IPS-20b (cell line): ENCODE measurements around the gene RNF41.

Source experiments
- H3K27ac ChIP-seq: one replicate; pipeline ENCODE4 v1.5.1; 2013; ENCODE audit warnings: low read length
- H3K27me3 ChIP-seq: 2 replicates; pipeline ENCODE4 v1.6.1; 2013; ENCODE audit warnings: mild to moderate bottlenecking, low read length, inconsistent platforms; ENCODE audit not compliant: insufficient read depth
- H3K36me3 ChIP-seq: 2 replicates; pipeline ENCODE4 v1.6.1; 2013; ENCODE audit warnings: low read depth, mild to moderate bottlenecking, inconsistent platforms, low read length, moderate library complexity; ENCODE audit not compliant: insufficient read depth
- H3K4me1 ChIP-seq: 2 replicates; pipeline ENCODE4 v1.6.1; 2013; ENCODE audit warnings: mild to moderate bottlenecking, control low read depth, inconsistent platforms, low read length, moderate library complexity; ENCODE audit not compliant: insufficient read depth
- H3K4me3 ChIP-seq: 2 replicates; pipeline ENCODE4 v1.5.1; 2013; ENCODE audit warnings: mild to moderate bottlenecking, low read length, inconsistent platforms
- H3K9ac ChIP-seq: 2 replicates; pipeline ENCODE4 v1.6.1; 2013; ENCODE audit warnings: low read depth, mild to moderate bottlenecking, inconsistent platforms, low read length, moderate library complexity
- H3K9me3 ChIP-seq: 2 replicates; pipeline ENCODE4 v1.6.1; 2013; ENCODE audit warnings: mild to moderate bottlenecking, low read depth, low read length, inconsistent platforms; ENCODE audit not compliant: insufficient read depth

The RNF41 gene

GRCh38 chr12:56242986-56243385 lies 21.3 kb upstream of the RNF41 start:
- Histone ChIP-seq H3K27me3 (no peaks in the 10 kb centered on the region), H3K36me3 (peaks cover 82% of the 10 kb centered on the region), H3K9ac (no peak overlapping the region), H3K4me3 (no peak overlapping the region), H3K4me1 (no peaks in the 10 kb centered on the region), H3K27ac (no peak overlapping the region), H3K9me3 (no peaks in the 10 kb centered on the region)

GRCh38 chr12:56241424-56242303 lies 19.9 kb upstream of the RNF41 start:
- Histone ChIP-seq H3K27ac (no peak overlapping the region), H3K9ac (no peak overlapping the region), H3K4me3 (no peak overlapping the region), H3K36me3 (peaks cover 70% of the 10 kb centered on the region), H3K9me3 (no peaks in the 10 kb centered on the region), H3K4me1 (no peaks in the 10 kb centered on the region), H3K27me3 (no peaks in the 10 kb centered on the region)

DNA sequence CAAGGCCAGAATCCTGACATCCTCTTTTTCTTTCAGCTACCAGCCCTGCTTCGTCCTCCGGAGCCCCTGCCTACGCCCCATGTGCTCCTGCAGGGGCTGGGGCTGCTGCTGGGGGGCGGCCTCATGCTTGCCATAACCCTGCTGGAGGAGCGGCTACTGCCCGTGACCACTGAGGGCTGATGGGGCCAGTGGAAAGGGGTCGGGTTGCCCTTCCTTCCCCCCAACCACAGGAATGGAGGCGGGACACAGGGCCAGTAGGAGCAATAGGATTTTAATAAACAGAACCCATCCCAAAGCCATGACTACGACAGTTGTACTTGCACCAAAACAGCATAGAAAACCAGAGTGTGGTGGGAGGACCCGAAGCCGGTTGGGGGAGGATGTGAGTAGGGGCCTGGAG lies 15.8 kb upstream of the RNF41 start:
- Histone ChIP-seq H3K9ac (no peak overlapping the region), H3K27me3 (no peaks in the 10 kb centered on the region), H3K4me3 (no peak overlapping the region), H3K9me3 (no peaks in the 10 kb centered on the region), H3K36me3 (peaks cover 38% of the 10 kb centered on the region), H3K27ac (no peak overlapping the region), H3K4me1 (no peaks in the 10 kb centered on the region)

- H3K9me3 ChIP-seq = no peaks in the 10 kb centered on the region
- H3K36me3 ChIP-seq = peaks cover 33% of the 10 kb centered on the region
- H3K27ac ChIP-seq = no peak overlapping the region
- H3K27me3 ChIP-seq = no peaks in the 10 kb centered on the region
- no peak overlapping the region for H3K9ac ChIP-seq
- no peaks in the 10 kb centered on the region for H3K4me1 ChIP-seq
- H3K4me3 ChIP-seq = no peak overlapping the region
Measured at GRCh38 chr12:56236985-56237384, 15.3 kb upstream of the RNF41 start.

DNA sequence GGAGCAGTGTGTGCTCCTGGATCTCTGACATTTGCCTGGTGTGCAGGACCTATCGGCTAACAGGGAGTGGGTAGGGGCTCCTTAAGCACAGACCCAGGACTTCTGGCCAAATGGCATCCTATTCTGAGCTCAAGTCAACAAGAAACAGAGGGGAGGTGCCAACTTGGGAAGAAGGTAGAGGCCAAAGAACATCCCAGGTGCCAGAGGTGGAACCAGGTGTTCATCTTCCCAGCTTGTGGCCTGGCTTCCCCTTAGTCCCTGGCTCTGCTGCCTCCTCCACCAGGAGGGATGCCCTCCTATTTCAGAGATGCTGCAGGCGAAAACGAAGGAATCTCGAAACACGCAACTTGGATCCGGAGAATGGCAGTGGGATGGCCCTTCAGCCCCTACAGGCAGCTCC lies 14.4 kb upstream of the RNF41 start:
- H3K36me3 ChIP-seq = peaks cover 24% of the 10 kb centered on the region
- no peaks in the 10 kb centered on the region for H3K9me3 ChIP-seq
- H3K4me1 ChIP-seq = no peaks in the 10 kb centered on the region
- no peaks in the 10 kb centered on the region for H3K27me3 ChIP-seq
- H3K4me3 ChIP-seq = no peak overlapping the region
- no peak overlapping the region for H3K9ac ChIP-seq
- H3K27ac ChIP-seq = no peak overlapping the region

DNA sequence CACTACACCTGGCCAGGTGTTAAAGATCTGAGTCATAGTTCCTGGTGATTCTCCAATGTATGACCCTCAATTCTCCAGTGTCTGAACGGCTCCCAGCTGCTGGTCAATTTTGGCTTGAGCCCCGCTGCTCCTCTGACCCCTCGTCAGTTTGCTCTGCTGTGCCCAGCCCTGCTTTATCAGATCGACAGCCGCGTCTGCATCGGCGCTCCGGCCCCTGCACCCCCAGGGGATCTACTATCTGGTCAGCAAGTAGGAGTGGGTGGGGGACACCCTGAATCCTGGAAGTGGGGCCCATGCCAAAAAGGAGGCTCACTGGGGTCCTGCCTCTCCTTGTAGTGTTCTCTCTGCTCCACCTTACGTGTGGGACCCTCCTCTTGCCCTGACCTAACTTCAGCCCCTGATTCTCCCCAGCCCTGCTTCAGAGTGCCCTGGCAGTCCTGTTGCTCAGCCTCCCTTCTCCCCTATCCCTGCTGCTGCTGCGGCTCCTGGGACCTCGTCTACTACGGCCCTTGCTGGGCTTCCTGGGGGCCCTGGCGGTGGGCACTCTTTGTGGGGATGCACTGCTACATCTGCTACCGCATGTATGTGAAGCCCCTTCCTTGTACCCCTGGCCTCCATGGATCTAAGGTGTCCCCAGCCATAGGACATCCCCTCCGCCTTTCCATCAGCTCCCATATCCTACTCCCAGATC lies 13.2 kb upstream of the RNF41 start:
- no peak overlapping the region for H3K9ac ChIP-seq
- H3K36me3 ChIP-seq = peaks cover 12% of the 10 kb centered on the region; the same call in 1 of the 2 replicates
- no peaks in the 10 kb centered on the region for H3K9me3 ChIP-seq
- H3K4me1 ChIP-seq = no peaks in the 10 kb centered on the region; the same call in 1 of the 2 replicates
- H3K27ac ChIP-seq = no peak overlapping the region
- no peaks in the 10 kb centered on the region for H3K27me3 ChIP-seq
- H3K4me3 ChIP-seq = no peak overlapping the region

DNA sequence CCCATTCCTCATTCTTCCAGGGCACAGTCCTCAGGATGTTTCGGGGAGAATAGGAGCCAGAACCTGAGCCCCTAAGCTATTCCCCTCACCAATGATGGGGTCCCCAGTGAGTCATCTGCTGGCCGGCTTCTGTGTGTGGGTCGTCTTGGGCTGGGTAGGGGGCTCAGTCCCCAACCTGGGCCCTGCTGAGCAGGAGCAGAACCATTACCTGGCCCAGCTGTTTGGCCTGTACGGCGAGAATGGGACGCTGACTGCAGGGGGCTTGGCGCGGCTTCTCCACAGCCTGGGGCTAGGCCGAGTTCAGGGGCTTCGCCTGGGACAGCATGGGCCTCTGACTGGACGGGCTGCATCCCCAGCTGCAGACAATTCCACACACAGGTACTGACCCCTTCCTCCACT lies 9.5 kb upstream of the RNF41 start:
- Histone ChIP-seq H3K27me3 (no peaks in the 10 kb centered on the region), H3K36me3 (peaks cover 7% of the 10 kb centered on the region; the same call in 1 of the 2 replicates), H3K9me3 (no peaks in the 10 kb centered on the region), H3K4me1 (no peaks in the 10 kb centered on the region; the same call in 1 of the 2 replicates), H3K9ac (no peak overlapping the region), H3K27ac (no peak overlapping the region), H3K4me3 (no peak overlapping the region)

DNA sequence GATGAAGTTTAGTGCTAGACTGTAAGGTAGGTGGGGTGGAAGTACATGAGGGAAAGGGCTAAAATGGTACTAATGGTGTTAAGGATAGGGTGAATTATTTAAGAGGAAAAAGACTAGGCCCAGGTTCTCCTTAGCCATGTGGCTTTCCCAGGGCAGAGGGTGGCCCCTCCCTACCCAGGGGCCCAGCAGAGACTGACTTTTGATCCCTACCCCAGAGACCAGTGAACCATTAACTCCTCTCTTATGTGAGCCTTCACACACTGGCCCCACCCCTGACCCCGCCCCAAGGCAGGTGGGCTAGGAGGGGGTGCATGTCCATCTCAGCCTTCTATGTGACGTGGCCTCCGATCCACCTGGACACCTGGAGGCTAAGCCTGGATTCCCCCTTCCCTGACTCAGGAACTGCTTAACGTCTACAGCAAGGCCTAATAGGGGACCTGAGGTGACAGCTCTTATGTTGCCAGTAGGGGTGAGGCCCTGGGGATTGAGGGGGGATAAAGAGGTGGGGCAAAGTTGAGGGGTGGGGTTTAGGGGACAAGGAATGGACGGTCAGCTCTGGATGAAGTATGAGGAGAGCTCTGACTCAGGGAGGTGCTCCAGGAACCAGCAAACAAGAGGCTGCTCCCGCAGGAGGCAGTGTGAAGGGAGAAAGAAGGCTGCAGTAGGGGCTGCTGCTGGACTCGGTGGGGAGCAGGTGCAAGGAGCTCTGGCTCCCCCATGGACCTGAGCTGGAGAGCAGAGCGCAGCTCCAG lies 8.9 kb upstream of the RNF41 start:
- Histone ChIP-seq H3K4me1 (no peaks in the 10 kb centered on the region; the same call in 1 of the 2 replicates), H3K27ac (no peak overlapping the region), H3K9ac (no peak overlapping the region), H3K9me3 (no peaks in the 10 kb centered on the region), H3K4me3 (no peak overlapping the region), H3K27me3 (no peaks in the 10 kb centered on the region), H3K36me3 (peaks cover 8% of the 10 kb centered on the region; the same call in 1 of the 2 replicates)

DNA sequence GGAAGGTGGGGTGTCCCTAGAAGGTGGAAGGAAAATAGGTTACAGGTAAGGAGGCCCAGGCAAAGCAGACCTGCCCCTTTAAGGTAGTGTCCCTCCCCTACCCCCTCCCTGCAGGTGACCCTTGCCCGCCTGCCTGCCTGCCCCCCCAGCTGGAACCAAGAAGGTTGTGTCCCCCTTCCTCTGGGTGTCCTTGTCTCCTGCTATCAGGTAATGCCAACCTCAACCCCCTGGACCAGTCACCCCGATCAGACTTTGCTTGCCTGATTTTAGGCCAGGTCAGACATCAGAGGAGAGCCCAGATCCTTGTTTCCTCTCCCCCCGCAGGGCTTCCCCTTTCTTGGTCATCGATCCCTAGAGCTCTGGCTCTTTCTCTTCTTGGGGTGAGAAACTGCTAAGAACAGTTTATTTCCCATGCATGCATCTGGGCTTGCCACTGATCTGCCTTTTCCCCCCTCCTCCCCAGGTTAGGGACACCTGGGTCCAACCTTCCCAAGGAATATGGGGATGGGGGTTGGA lies 8.3 kb upstream of the RNF41 start, which contains the start of gene SLC39A5:
TSS of gene SLC39A5 (plus strand) at position 136 of the 516 bp plus-strand sequence. CDS start 1,224 bp downstream, outside the sequence.
- peaks cover 10% of the 10 kb centered on the region; the same call in 1 of the 2 replicates for H3K36me3 ChIP-seq
- H3K27ac ChIP-seq = no peak within 1 kb of the TSS
- H3K4me3 ChIP-seq = no peak within 1 kb of the TSS
- no peak within 1 kb of the TSS for H3K9ac ChIP-seq
- H3K27me3 ChIP-seq = no peaks in the 10 kb centered on the region
- H3K9me3 ChIP-seq = no peaks in the 10 kb centered on the region
- no peaks in the 10 kb centered on the region; the same call in 1 of the 2 replicates for H3K4me1 ChIP-seq

GRCh38 chr12:56229082-56229481 lies 7.4 kb upstream of the RNF41 start:
- Histone ChIP-seq H3K36me3 (peaks cover 10% of the 10 kb centered on the region; the same call in 1 of the 2 replicates), H3K9me3 (no peaks in the 10 kb centered on the region), H3K4me3 (no peak overlapping the region), H3K27me3 (no peaks in the 10 kb centered on the region), H3K27ac (no peak overlapping the region), H3K4me1 (no peaks in the 10 kb centered on the region; the same call in 1 of the 2 replicates), H3K9ac (no peak overlapping the region)

DNA sequence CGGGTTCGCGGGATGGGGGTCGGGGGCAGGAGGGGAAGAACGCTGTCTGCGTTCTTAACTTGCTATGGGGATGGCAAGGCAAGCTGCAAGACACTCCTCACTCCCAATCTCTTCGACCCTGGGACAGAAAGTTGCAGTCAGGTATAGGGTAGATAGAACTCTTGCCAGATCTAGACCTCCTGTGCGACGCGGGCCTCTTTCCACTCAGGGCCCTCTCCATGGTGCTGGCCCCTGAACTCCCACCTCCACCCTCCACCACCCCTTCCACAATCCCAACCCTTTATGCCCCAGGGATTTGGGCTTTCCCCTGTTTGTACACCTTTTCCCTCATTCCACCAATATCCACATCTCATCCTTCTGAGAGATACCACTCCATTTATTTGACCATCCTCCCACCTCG lies 3.2 kb upstream of the RNF41 start:
- H3K4me1 ChIP-seq = peaks cover 13% of the 10 kb centered on the region; the same call in 1 of the 2 replicates
- no peaks in the 10 kb centered on the region for H3K27me3 ChIP-seq
- no peaks in the 10 kb centered on the region for H3K9me3 ChIP-seq
- peak overlapping the region; percentile 88; the same call in 1 of the 2 replicates for H3K9ac ChIP-seq
- H3K4me3 ChIP-seq = peak overlapping the region; percentile 87
- peaks cover 10% of the 10 kb centered on the region; the same call in 1 of the 2 replicates for H3K36me3 ChIP-seq
- no peak overlapping the region for H3K27ac ChIP-seq
